GM20431 (cell line): ENCODE data around the gene HKDC1.
"Not testable (repeated sequence)": the region's sequence is repeated elsewhere in the genome, so short reads cannot be mapped to it uniquely, and the experiment has no call there.

Experiments
- in situ Hi-C: fragments of 300-500 bp; cut with MseI, MboI; formaldehyde crosslinking; loops from one replicate; pipeline ENCODE4 v1.15.0; 2020; ENCODE audit warnings: low sequenced_read_pairs; ENCODE audit not compliant: unreplicated experiment

Gene HKDC1

DNA sequence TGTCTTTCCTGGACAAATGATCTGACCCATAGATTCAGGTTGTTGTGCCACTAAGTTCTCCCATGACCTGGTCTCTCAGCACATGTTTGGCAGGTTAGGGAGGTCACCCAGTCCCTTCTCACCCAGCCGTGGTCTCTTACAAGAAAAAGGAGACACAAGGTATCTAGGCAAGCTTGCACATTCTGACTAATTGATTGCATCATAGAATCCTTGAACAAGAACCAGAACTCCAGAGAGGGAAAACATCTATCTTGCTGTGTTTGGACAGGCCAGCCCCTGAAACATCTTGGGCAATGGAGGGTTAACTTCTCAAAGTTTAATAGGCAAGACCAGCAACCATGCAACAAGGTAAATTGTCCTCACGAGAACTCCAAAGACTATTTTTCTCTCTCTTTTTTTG lies 49.6 kb downstream of the HKDC1 start:
- in situ Hi-C loops: no loop called here

DNA sequence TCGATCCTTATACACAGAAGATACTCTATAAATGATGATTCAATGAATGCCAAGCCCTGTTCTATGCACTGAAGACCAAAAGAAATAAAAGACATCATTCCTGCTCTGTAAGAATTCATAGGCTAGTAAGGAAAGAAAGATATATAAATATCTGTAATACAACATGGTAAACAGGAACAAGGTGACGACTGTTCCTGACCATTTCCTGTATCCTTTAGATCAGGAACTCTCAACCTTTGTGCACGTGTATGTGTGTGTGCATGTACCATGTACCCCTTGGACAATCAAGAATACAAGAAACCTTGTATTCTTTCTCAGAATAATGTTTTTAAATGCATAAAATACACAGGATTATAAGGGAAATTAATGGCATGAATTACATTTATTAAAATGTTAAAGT lies 50.9 kb downstream of the HKDC1 start:
- in situ Hi-C loops: no loop called here

DNA sequence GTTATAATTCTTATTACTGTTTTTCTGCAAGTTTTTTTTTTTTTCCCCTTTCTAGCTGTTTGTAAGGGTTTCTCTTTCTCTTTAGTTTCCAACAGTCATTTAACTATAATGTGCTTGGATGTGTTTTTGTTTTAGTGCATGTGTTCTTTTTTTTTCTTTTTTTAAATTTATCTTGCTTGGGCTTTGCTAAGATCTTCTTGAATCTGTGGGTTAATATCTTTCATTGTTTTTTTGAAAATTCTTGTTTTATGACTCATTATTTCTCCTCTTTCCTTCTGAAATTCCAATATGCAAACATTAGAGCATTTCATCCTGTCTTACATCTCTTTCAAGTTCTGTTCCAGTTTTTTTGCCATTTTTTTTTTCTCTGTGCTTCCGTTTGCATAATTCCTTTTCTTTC lies 52.5 kb downstream of the HKDC1 start:
- in situ Hi-C loops: no loop called here

DNA sequence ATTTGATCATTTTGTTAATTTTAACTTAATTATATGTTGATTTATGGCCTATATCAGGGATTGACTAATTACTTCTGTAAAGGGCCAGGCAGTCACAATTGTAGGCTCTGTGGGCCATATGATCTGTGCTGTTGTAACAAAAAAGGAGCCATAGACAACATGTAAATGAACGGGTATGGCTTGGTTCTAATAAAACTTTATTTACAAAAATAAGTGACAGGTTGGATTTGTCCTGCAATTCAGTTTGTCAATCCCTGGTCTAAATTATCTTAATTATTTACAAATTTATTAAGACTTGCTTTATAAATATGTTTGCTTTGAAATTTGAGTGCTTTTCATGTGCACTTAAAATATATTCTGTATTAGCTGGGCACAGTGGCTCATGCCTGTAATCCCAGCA lies 55.3 kb downstream of the HKDC1 start:
- in situ Hi-C loops: no loop called here

DNA sequence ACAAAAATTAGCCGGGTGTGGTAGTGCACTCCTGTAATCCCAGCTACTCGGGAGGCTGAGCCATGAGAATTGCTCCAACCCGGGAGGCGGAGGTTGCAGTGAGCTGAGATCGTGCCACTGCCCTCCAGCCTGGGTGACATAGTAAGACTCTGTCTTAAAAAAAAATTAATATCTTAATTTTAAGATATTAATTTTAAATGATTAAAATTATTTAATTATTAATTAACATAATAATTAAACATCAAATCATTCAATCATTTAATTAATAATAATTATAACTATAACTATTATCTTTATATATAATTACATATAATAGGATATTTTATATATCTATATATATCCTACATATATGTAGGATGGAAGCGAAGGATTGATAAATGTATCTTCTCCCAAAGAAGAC lies 56.4 kb downstream of the HKDC1 start:
- in situ Hi-C loops: no loop called here

DNA sequence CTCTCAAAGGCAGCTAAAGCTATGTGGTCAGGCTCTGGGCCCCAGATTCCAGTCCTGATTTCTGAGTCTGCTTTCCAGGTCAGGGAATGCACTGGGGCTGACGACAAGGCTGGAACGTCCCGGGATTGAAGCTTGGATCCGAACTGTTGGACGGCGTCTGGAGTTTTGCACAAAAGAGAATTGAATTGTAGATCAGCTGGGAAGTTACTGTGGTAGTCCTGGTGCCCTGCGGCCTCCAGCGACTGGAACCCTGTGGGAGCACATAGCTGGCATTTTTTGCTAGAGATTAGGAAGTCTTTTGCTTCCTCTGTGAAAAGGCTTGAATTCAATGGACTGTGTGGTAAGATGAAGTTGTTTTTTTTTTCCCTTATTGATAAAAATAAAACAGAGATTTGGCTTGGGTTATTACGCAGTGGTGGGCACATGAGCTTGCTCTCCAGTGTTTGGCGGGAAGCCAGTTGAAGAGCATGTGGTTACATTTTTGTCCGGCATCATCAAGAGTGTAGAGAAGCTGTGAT lies 58.4 kb downstream of the HKDC1 start, which contains the start of gene HK1:
HK1 (plus strand) TSS at position 51 of the 518 bp plus-strand sequence.
- in situ Hi-C loops: no loop called here

DNA sequence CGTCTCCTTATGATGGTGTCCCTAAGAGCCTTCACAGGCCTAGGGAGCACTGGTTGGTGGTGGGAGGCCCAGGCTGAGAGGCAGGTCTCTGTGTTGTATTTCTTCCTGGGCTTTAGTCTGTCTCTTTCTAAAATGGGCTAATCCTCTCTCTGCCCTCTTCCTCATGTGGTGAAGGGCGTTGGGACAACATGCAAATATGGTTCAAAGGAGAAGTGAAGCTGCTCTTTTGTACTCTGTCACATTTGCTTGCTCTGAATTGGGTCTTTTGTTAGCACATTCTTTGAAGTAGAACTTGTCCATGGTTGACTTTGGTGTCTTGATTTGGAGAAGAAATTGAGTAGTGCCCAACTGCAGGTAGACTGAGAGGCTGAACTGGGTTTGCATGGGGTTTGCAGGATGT lies 59.0 kb downstream of the HKDC1 start:
- in situ Hi-C loops: no loop called here

DNA sequence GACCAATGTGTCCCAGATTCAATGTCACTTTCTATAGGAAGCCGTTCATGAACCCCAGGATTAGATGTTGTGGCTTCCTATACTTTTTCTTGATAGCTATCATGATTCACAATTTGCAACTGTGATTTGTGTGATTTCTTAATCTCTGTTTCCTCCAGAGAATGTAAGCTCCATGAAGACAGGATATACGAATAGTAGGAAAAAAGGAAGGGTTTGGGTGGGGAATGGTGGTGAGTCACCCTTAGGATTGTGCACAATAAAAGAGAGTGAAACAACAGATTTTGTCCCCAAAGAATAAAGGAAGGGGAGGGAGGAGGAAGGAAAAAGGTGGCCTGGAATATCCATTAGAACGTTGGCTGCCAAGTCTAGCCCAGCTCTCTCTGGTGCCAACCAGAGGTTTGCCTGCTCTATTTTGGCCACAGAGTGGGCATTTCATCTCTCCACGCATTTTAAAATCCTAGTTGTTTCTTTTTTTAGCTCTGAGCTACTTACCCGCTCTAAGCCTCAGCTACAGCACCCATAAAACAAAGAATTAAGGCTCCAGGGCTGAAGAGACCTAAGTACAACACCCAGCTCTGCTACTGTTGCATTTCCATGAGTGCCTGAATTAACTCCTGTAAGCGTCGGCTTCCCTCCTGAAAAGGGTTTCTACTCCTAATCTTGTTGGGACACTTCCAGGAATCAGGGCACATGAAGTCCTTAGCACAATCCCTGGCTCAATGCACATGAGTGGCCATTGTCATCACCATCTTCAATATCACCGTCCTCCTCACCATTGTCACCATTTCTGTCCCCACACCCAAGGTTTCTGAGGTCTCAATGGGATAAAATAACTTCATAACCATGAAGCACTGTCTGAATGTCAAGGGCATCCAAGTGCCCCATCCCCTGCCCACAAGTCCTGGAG lies 61.6 kb downstream of the HKDC1 start:
- in situ Hi-C loops: no loop called here

DNA sequence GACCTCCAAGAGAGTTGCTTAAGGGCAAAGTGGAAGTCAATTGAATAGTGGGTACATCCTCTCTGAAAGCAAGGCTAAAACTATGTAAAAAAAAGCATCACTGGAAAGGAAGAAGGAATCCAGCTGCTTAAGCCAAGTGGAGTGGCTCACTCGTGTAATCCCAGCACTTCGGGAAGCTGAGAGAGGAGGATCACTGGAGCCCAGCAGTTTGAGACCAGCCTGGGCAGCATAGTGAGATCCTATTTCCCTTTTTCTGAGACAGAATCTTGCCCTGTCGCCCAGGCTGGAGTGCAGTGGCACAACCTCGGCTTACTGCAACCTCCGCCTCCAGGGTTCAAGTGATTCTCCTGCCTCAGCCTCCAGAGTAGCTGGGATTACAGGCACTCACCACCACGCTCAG lies 64.3 kb downstream of the HKDC1 start:
- in situ Hi-C loops: not testable (repeated sequence)

DNA sequence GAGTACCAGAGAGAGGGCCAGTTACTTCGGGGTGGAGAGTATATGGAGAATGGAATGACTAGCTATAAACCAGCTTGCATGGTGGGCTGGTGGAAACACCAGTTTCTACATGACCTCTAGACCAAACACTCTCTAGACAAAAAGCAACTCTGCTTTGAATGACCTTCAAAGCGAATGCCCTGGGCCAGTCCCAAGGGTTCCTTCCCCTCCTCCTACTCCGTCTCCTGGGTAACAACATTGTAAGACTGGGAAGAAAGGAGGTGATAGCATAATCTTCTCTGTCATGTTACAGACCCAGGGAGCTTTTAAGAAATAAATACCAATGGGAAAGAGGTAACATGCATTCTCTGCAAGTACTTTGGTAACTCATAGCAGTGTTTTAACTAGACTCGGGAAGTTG lies 65.6 kb downstream of the HKDC1 start:
- in situ Hi-C loops: no loop called here

DNA sequence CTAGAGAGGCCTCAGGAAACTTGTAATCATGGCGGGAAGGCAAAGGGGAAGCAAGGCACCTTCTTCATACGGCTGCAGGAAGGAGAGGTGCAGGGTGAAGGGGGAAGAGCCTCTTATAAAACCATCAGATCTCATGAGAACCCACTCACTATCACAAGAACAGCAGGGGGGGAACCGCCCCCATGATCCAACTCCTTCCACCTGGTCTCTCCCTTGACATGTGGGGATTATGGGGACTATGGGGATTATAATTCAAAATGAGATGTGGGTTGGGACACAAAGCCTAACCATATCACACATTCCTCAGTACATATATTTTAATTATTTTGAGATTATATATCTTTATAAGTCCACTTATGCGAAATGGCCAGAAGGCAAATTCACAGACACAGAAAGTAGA lies 67.0 kb downstream of the HKDC1 start:
- in situ Hi-C loops: no loop called here

DNA sequence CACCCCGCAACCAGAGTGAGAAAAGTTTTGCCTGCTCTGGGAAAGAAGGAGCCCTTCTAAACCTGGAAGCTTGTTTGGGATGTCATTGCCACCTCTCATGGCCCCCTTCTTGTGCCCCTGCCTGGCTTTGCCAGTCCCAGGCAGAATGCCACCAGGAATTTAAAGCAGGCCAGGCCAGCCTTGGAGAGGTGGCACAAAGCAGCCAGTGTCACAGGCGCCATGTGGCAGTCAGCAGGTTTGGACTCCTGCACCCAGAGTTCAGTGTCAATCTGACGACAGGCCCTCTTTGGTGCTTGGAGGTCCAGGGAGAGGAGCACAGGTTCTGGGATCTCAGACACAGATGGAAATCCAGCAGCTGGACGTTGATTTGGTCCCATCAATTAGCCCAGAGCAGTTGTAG lies 70.9 kb downstream of the HKDC1 start:
- in situ Hi-C loops: no loop called here

DNA sequence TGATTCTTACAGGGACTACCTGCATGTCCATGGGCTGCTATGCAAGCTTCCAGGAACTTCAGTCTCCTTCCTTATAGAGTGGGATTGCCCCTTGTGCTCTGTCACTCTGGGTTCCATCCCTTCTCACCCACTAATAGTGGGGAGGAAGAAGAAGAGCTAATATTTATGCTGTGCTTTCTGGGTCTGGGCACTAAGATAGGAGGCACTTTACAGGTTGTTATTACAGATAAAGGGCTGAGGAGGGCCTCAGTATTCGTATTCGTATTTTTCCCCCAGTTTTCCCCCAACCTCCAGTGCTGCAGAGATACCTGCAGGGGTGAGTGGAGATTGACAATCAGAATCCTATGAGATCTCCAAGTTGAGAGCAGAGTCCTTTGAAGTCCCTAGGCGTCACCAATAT lies 72.3 kb downstream of the HKDC1 start:
- in situ Hi-C loops: no loop called here

DNA sequence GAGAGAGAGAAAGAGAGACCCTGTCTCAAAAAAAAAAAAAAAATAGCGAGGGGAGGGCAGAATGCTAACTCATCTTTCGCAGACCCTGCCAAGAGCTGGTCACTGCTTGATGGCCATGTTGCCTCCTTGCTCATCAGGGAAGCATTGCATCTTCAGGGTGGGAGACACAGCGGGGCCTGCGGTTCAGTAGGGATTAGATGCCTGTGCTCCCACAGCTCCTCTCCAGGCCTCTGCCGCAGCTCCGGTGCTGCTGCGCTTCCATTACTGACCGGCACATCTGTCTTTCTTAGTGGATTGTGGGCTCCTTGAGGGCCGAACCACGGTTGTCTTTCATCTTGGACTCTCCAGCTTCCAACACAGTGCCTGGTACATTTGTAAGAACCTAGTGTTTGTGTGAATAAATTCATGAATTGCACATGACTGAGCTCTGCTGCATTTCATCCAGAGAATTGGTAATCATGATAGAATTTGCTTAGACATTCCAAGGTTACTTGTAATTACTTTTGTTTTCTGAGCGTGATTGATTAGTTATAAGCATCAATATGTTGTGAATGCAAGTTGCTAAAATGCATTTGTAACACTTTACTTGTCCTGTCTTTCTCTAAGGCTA lies 75.0 kb downstream of the HKDC1 start:
- in situ Hi-C loops: no loop called here

DNA sequence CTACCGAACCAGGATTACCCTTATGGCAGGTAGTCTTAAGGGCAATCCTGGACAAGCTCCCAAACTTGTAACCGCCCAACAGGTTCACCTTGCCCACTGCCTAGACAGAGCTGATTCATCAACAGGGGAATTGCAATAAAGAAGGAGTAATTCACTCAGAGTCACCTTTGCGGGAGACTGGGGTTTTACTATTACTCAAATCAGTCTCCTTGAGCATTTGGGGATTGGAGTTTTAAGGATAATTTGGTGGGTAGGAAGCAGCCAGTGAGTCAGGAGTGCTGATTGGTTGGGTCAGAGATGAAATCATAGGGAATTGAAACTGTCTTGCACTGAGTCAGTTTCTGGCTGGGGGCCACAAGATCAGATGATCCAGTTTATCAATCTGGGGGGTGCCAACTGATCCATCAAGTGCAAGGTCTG lies 83.5 kb downstream of the HKDC1 start:
- in situ Hi-C loops: no loop called here

DNA sequence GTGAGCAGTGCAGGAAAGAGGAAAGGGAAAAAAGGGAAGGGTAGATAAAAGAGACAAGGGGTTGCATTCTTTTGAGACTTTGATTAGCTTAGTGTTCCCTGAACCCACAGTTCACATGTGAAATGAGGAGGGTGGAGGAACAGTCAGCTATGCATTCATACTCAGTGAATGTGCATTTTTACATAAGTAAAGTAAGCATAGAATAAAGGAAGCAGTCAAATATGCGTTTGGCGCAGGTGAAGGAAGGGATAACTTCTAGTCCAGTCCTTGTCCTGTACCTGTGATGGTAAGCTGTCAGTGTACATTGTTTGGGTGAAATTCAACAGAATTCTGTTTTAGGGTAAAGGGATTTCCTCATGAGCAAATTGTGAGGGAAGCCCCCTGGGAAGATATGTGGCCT lies 86.3 kb downstream of the HKDC1 start:
- in situ Hi-C loops: no loop called here

DNA sequence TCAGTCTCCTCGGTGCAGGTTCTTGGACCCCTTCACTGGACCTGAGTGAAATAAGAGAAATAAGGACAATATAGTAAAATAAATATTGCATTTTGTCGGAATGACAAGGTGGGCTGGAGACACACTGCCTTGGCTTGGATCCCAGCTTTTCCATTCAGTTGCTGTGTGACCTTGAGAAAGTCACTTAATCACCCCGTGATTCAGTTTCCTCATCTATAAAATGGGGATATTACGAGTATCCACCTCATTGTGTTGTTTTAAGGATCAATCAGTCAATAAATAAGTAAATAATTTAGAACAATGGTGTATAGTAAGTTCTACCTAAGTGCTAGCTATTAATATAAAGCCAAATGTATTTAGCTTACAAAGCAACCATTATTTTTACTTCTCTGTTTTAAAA lies 87.3 kb downstream of the HKDC1 start:
- in situ Hi-C loops: no loop called here

DNA sequence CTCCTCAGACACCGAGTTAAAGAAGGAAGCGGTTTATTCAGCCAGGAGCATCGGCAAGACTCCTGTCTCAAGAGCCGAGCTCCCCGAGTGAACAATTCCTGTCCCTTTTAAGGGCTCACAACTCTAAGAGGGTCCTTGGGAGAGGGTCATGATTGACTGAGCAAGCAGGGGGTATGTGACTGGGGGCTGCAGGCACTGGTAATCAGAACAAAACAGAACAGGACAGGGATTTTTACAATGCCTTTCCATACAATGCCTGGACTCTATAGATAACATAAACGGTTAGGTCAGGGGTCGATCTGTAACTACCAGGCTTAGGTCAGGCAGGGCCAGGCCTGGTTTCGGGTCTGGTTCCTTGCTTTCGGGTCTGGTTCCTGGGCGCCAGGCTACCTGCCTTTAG lies 88.2 kb downstream of the HKDC1 start:
- in situ Hi-C loops: not testable (repeated sequence)

DNA sequence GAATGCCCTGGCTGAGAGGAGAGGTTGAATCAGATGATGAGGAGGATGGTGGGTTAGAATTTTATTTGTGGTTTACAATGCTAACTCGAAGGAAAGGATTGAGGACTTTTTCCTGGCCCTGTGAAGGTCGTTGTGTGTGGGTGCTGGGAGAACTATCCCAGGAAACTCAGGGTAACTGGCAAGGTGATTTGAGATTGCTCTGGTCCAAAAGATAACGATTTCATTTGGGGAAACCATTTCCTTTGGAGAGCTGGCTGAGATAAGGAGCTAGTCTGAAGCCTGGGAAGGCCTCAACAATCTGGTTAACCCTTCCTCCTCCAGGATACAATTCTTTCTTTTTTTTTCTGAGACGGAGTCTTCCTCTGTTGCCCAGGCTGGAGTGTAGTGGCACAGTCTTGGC lies 91.2 kb downstream of the HKDC1 start:
- in situ Hi-C loops: no loop called here

DNA sequence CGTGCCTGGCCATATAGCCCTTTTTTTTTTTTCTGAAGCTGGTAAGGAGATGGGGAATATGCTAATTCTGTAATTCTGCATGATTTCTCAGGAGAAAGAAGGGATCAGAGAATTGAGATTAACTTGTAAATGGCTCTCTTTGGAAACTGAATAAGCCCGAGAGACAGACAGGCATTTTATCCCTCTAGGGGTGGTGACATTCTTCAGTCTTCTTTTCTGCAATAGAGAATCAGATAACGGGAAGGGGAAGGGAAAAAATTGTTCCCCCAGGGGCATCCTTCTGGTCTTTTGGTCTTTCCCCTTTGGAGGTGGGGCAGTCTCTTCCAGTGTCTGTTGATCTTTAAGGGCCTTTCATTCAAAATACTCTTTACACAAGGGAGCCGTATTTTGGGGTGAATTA lies 92.4 kb downstream of the HKDC1 start:
- in situ Hi-C loops: no loop called here

DNA sequence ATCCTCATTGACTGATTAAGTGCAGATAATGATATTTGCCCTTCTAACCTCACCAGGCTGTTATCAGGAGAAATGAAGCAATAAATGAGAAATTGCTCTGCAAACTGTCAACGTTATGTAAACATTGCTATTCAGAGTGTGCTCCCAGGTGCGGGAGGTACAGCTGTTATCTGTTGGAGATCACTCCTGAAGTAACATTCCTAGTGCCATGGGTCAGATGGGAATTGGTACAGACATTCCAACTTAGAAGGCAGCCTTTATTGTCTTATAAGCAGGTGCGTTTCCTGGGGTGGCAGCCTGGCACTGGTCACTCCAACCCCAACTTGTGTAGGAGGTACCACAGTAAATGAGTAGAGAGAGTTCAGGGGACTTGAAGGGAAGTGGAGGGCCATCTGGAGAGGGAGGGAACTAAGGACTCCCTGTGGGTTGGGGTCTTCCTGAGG lies 95.0 kb downstream of the HKDC1 start:
- in situ Hi-C loops: no loop called here
